Left ventricle myocardium inferior (tissue), 1 donor: ENCODE measurements around the gene GPR152. TPM values are rescaled to one million over a fixed set of nuclear protein-coding genes. Genes with fewer than 3 reads are reported as not detected.

ENCODE experiments used
- DNase-seq: peaks from one replicate; pipeline ENCODE4 v3.0.0-alpha.2; 2020
- H3K27ac ChIP-seq: fragments of 200-600 bp; replicated peaks from 2 replicates; pipeline ENCODE4 v1.8.0; 2021
- H3K27me3 ChIP-seq: fragments of 200-600 bp; 2 replicates; pipeline ENCODE4 v1.8.0; 2021; ENCODE audit warnings: low read depth
- H3K36me3 ChIP-seq: fragments of 200-600 bp; 2 replicates; pipeline ENCODE4 v1.8.0; 2021
- H3K4me1 ChIP-seq: fragments of 200-600 bp; 2 replicates; pipeline ENCODE4 v1.8.0; 2021
- H3K4me3 ChIP-seq: fragments of 200-600 bp; 2 replicates; pipeline ENCODE4 v1.8.0; 2021; ENCODE audit warnings: mild to moderate bottlenecking, moderate library complexity
- H3K9me3 ChIP-seq: fragments of 200-600 bp; replicated peaks from 2 replicates; pipeline ENCODE4 v1.8.0; 2021
- CTCF ChIP-seq: fragments of 200-600 bp; IDR thresholded peaks from 2 replicates; pipeline ENCODE4 v1.8.0; 2021; ENCODE audit warnings: antibody characterized with exemption, mild to moderate bottlenecking, borderline replicate concordance
- intact Hi-C: fragments of 100-400 bp; cut with micrococcal nuclease; formaldehyde crosslinking; loops from one replicate; pipeline ENCODE4 v1.11.0; 2022
- total RNA-seq: library from RNA; stranded (reverse); fragmentation: NEBNext Ultra II Directional; extraction: Animal tissue kit (Norgen Biotek cat#: 25700); gene quantifications from one replicate; pipeline ENCODE4 v1.2.1, GENCODE V29; 2021
- donor health status: DM: no; HTN: yes; CAD: no; lungs with severe emphysema.

The GPR152 gene
- total RNA-seq, 1 donor from 2014 or later, result not detected

DNA sequence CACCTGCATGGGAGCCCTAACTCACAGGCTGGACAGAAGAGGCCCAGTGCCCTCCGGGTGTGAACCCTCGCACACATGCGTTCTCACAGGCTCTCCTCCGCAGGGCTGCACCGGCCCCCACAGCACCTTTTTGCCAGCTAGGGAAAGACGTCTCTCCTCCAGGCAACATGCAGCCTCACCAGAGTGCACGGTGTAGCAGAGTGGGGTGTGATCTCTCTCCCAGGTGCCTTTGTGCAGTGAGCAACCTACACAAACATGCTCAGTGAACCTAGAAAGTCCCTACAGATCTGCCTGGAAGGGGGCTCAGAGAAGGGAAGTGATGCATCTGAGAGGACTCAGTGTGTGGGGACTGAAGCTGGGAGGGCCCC, 40.8 kb downstream of the GPR152 start:
- Histone ChIP-seq H3K27me3 (peaks cover 76% of the 10 kb centered on the region), H3K4me3 (no peak overlapping the region), H3K36me3 (no peaks in the 10 kb centered on the region), H3K9me3 (no peaks in the 10 kb centered on the region), H3K27ac (no peak overlapping the region), H3K4me1 (peaks cover 26% of the 10 kb centered on the region)
- no peak for TF ChIP-seq CTCF
- intact Hi-C loops, result no loop called here
- DNase-seq, result no peak

DNA sequence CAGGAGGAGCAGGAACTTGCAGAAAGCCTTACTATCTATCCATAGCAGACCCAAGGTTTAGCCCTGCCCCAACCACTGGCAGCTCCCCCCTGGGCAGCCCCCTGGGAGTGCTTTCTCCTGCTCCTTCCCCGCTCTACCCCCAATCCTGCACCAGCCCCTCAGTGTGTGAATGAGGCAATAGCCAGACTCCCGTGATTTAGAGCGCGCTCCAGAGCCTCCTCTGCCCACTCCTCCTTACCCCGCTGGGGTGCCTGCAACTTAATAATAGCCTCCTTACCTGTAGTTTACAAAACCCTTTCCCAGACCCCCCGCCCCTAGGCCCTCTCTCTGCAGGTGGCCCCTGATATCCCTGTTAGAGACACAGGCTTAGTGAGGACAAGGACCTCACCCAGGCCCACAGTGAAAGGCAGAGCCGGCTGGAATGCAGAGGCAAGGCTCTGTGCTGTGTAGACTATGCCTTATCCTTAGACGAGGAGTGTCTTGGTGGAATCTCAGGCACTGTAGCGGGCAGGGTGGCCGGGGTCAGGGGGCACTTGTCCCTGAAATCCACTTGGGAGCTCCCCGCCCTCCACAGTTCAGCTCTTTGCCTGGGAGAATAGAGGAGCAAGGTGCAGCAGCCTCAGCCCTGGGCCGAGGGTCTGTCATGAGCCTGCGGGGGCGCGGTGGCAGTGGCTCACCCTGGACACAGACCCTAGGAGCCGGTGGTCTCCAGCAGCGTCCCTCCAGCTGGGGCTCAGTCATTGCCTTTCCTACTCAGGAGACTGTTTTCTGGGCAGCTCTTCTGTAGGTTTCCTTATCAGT, 41.3 kb downstream of the GPR152 start:
- H3K36me3 ChIP-seq, result no peaks in the 10 kb centered on the region
- intact Hi-C loops, result no loop called here
- DNase-seq, result no peak
- TF ChIP-seq CTCF, result no peak
- H3K27me3 ChIP-seq, result peaks cover 76% of the 10 kb centered on the region
- H3K9me3 ChIP-seq, result no peaks in the 10 kb centered on the region
- no peak overlapping the region for H3K4me3 ChIP-seq
- no peak overlapping the region for H3K27ac ChIP-seq
- H3K4me1 ChIP-seq, result peaks cover 22% of the 10 kb centered on the region

- no peak for DNase-seq
- TF ChIP-seq CTCF, result no peak
- Histone ChIP-seq H3K4me1 (peaks cover 14% of the 10 kb centered on the region), H3K36me3 (no peaks in the 10 kb centered on the region), H3K4me3 (no peak overlapping the region), H3K27me3 (peaks cover 73% of the 10 kb centered on the region), H3K27ac (no peak overlapping the region), H3K9me3 (no peaks in the 10 kb centered on the region)
- intact Hi-C loops, result no loop called here
These were observed 42.1 kb downstream of the GPR152 start for GRCh38 chr11:67410369-67410831.

GRCh38 chr11:67409781-67410368, 42.7 kb downstream of the GPR152 start:
- Histone ChIP-seq H3K27me3 (peaks cover 73% of the 10 kb centered on the region), H3K4me3 (no peak overlapping the region), H3K27ac (no peak overlapping the region), H3K9me3 (no peaks in the 10 kb centered on the region), H3K36me3 (no peaks in the 10 kb centered on the region), H3K4me1 (peaks cover 9% of the 10 kb centered on the region)
- TF ChIP-seq CTCF, result no peak
- intact Hi-C loops, result no loop called here
- no peak for DNase-seq

- H3K27ac ChIP-seq, result no peak overlapping the region
- no peak overlapping the region for H3K4me3 ChIP-seq
- DNase-seq, result no peak
- H3K9me3 ChIP-seq, result no peaks in the 10 kb centered on the region
- TF ChIP-seq CTCF, result no peak
- peaks cover 8% of the 10 kb centered on the region for H3K4me1 ChIP-seq
- intact Hi-C loops, result no loop called here
- no peaks in the 10 kb centered on the region for H3K36me3 ChIP-seq
- H3K27me3 ChIP-seq, result peaks cover 68% of the 10 kb centered on the region
These were observed 43.3 kb downstream of the GPR152 start for GRCh38 chr11:67409261-67409666.
